Measurements from ENCODE around the gene ZNF511.
A peak's percentile ranks its signal among the peaks of the same experiment; 100 is the strongest.
"Not testable (repeated sequence)": the region's sequence is repeated elsewhere in the genome, so short reads cannot be mapped to it uniquely, and the experiment has no call there.

Gene ZNF511

GRCh38 chr10:133308421-133309099, at the start of gene ZNF511, which contains the start of gene TUBGCP2:
Gene ZNF511 (plus strand): TSS chr10:133308914. CDS start chr10:133308944, 30 bp downstream.
Gene TUBGCP2 (minus strand): TSS chr10:133308872. CDS start chr10:133302941, 5,931 bp downstream.
- DNase-seq: peak; percentile 94

- DNase-seq: no peak
These were observed 49.1 kb upstream of the ZNF511 start for GRCh38 chr10:133259602-133259989.

GRCh38 chr10:133260895-133261725, 47.6 kb upstream of the ZNF511 start:
- DNase-seq: peak; percentile 73

GRCh38 chr10:133261726-133262325, 46.9 kb upstream of the ZNF511 start:
- no peak for DNase-seq

GRCh38 chr10:133262696-133263095, 46.0 kb upstream of the ZNF511 start:
- DNase-seq: no peak

GRCh38 chr10:133263674-133264073, 45.0 kb upstream of the ZNF511 start:
- no peak for DNase-seq

- no peak for DNase-seq
These were observed 44.3 kb upstream of the ZNF511 start for GRCh38 chr10:133264461-133264860.

GRCh38 chr10:133265052-133265451, 43.7 kb upstream of the ZNF511 start:
- not testable (repeated sequence) for DNase-seq

GRCh38 chr10:133266056-133266795, 42.5 kb upstream of the ZNF511 start:
- DNase-seq: no peak

GRCh38 chr10:133267293-133267692, 41.4 kb upstream of the ZNF511 start:
- no peak for DNase-seq

GRCh38 chr10:133267829-133268228, 40.9 kb upstream of the ZNF511 start:
- no peak for DNase-seq

- no peak for DNase-seq
These were observed 40.2 kb upstream of the ZNF511 start for GRCh38 chr10:133268532-133268931.

GRCh38 chr10:133269367-133269766, 39.3 kb upstream of the ZNF511 start:
- DNase-seq: no peak

GRCh38 chr10:133270204-133270603, 38.5 kb upstream of the ZNF511 start:
- no peak for DNase-seq

GRCh38 chr10:133270773-133271297, 37.9 kb upstream of the ZNF511 start:
- no peak for DNase-seq

GRCh38 chr10:133271521-133272300, 37.0 kb upstream of the ZNF511 start:
- no peak for DNase-seq

GRCh38 chr10:133272301-133272963, 36.3 kb upstream of the ZNF511 start:
- no peak for DNase-seq

- no peak for DNase-seq
These were observed 35.7 kb upstream of the ZNF511 start for GRCh38 chr10:133272964-133273420.

GRCh38 chr10:133273534-133274143, 35.1 kb upstream of the ZNF511 start:
- no peak for DNase-seq
